GM12878 (cell line): ENCODE results near the gene SNX15. TPM values are rescaled to one million over a fixed set of nuclear protein-coding genes. Genes with fewer than 3 reads are reported as not detected.
A peak's percentile ranks its signal among the peaks of the same experiment; 100 is the strongest.

Experiments
- ATAC-seq: fragments of 200-7000 bp; cut with Tn5 transposase; 3 replicates; pipeline ENCODE4 v1.9.1; 2020; ENCODE audit warnings: mild to moderate bottlenecking, moderate library complexity
- BruUV-seq: library from RNA; stranded (reverse); fragments of 400-500 nt; replicated peaks from 2 replicates; lab custom pipeline; 2021; lab: Mats Ljungman, UMichigan
- CTCF ChIA-PET: fragments of 300-600 bp; sonication (Branson Sonifier 250); formaldehyde crosslinking; extraction: SDS; loops from one replicate; lab custom pipeline; 2021; ENCODE audit warnings: inconsistent platforms; lab: Yijun Ruan, JAX
- POLR2A ChIA-PET: fragments of 350-600 bp; formaldehyde crosslinking; extraction: SDS; loops from one replicate; lab custom pipeline; 2021; ENCODE audit warnings: inconsistent platforms; lab: Charles Lee
- RAD21 ChIA-PET: fragments of 300-600 bp; sonication (Branson Sonifier 250); formaldehyde crosslinking; loops from one replicate; lab custom pipeline; 2023; ENCODE audit warnings: antibody characterized with exemption; ENCODE audit not compliant: unreplicated experiment; lab: Charles Lee
- SMC1A ChIA-PET: fragments of 300-600 bp; sonication (Branson Sonifier 250); formaldehyde crosslinking; loops from one replicate; lab custom pipeline; 2023; ENCODE audit not compliant: unreplicated experiment, uncharacterized antibody; lab: Charles Lee
- DNase-seq: peaks from one replicate; pipeline ENCODE4 v3.0.0-alpha.2; 2011; ENCODE audit warnings: low read depth, low spot score
- FAIRE-seq: peaks from 3 replicates; lab custom pipeline; 2011; peaks lifted over from hg19 to GRCh38; lab: Jason Lieb, UNC
- H2AFZ ChIP-seq: 2 replicates; pipeline ENCODE4 v1.6.0; 2011; ENCODE audit warnings: low read depth, low read length, control low read depth; ENCODE audit not compliant: control insufficient read depth
- H3K27ac ChIP-seq: 2 replicates; pipeline ENCODE4 v1.5.1; 2011; ENCODE audit warnings: control low read depth; ENCODE audit not compliant: control insufficient read depth, insufficient read depth
- H3K27me3 ChIP-seq, 2 experiments: replicated peaks in 1 of 2; 2 replicates each; pipeline versions ENCODE4 v1.6.0 to v1.6.1; 2011; ENCODE audit warnings: low read length in 1 of 2; ENCODE audit not compliant: control insufficient read depth in 2 of 2, insufficient read depth in 2 of 2
- H3K36me3 ChIP-seq, 2 experiments: 2 replicates each; pipeline ENCODE4 v1.5.1; 2011; ENCODE audit warnings: low read length in 1 of 2; ENCODE audit not compliant: control insufficient read depth in 2 of 2, insufficient read depth in 2 of 2
- H3K4me1 ChIP-seq: 2 replicates; pipeline ENCODE4 v1.6.1; 2011; ENCODE audit warnings: mild to moderate bottlenecking, low read length, moderate library complexity, mixed read lengths; ENCODE audit not compliant: control insufficient read depth, insufficient read depth
- H3K4me2 ChIP-seq: 2 replicates; pipeline ENCODE4 v1.6.0; 2011; ENCODE audit warnings: control low read depth; ENCODE audit not compliant: control insufficient read depth, insufficient read depth
- H3K4me3 ChIP-seq: fragments of 200-600 bp; sonication (generic); 2 replicates; pipeline ENCODE4 v1.5.1; 2016
- H3K79me2 ChIP-seq: 2 replicates; pipeline ENCODE4 v1.6.0; 2011; ENCODE audit warnings: low read length; ENCODE audit not compliant: control insufficient read depth, insufficient read depth
- H3K9ac ChIP-seq: 2 replicates; pipeline ENCODE4 v1.8.0; 2011; ENCODE audit warnings: low read length, control low read depth, mixed read lengths; ENCODE audit not compliant: control insufficient read depth, insufficient read depth
- H3K9me3 ChIP-seq: replicated peaks from 3 replicates; pipeline ENCODE4 v1.5.1; 2011; ENCODE audit warnings: mild to moderate bottlenecking, low read length; ENCODE audit not compliant: control insufficient read depth, insufficient read depth
- H4K20me1 ChIP-seq: 2 replicates; pipeline ENCODE4 v1.6.0; 2011; ENCODE audit not compliant: control insufficient read depth, insufficient read depth
- CHD4 ChIP-seq: fragments of 200-600 bp; sonication (generic); IDR thresholded peaks from 2 replicates; pipeline ENCODE4 v1.6.1; 2016; ENCODE audit warnings: mild to moderate bottlenecking
- CREB1 ChIP-seq: IDR thresholded peaks from 2 replicates; pipeline ENCODE4 v1.6.1; 2012; ENCODE audit warnings: low read depth, mild to moderate bottlenecking, inconsistent platforms
- GABPA ChIP-seq: IDR thresholded peaks from 2 replicates; pipeline ENCODE4 v1.6.1; 2014; ENCODE audit warnings: antibody characterized with exemption, low read depth, mild to moderate bottlenecking, inconsistent platforms
- KAT2A ChIP-seq: conservative IDR thresholded peaks from 2 replicates; pipeline ENCODE4 v1.6.1; 2011; ENCODE audit warnings: low read depth, low read length; ENCODE audit not compliant: control insufficient read depth
- NBN ChIP-seq: fragments of 450-650 bp; IDR thresholded peaks from 2 replicates; pipeline ENCODE4 v1.6.1; 2016
- PML ChIP-seq: IDR thresholded peaks from 2 replicates; pipeline ENCODE4 v1.6.1; 2012; ENCODE audit warnings: low read length, inconsistent platforms
- POLR2A ChIP-seq: IDR thresholded peaks from 2 replicates; pipeline ENCODE4 v1.6.1; 2011; ENCODE audit warnings: low read depth, mild to moderate bottlenecking, low read length
- RAD21 ChIP-seq: IDR thresholded peaks from 2 replicates; pipeline ENCODE4 v1.6.1; 2011; ENCODE audit warnings: mild to moderate bottlenecking, low read depth, low read length, moderate library complexity; ENCODE audit not compliant: insufficient read depth
- RB1 ChIP-seq: fragments of 450-650 bp; formaldehyde crosslinking; IDR thresholded peaks from 2 replicates; pipeline ENCODE4 v1.6.1; 2017; ENCODE audit warnings: mild to moderate bottlenecking, borderline replicate concordance
- RUNX3 ChIP-seq: IDR thresholded peaks from 2 replicates; pipeline ENCODE4 v1.6.1; 2012; ENCODE audit warnings: low read length, inconsistent platforms
- SMC3 ChIP-seq: IDR thresholded peaks from 2 replicates; pipeline ENCODE4 v1.6.1; 2011; ENCODE audit warnings: low read length, improper control_type of control experiment, borderline replicate concordance
- SREBF2 ChIP-seq: IDR thresholded peaks from 2 replicates; pipeline ENCODE4 v1.6.1; 2012; ENCODE audit warnings: mild to moderate bottlenecking, low read length
- WRNIP1 ChIP-seq: IDR thresholded peaks from 2 replicates; pipeline ENCODE4 v1.6.1; 2011; ENCODE audit warnings: low read depth, low read length, improper control_type of control experiment, borderline replicate concordance
- YY1 ChIP-seq: IDR thresholded peaks from 2 replicates; pipeline ENCODE4 v1.6.1; 2011; ENCODE audit warnings: low read depth, mild to moderate bottlenecking, low read length
- WGBS: methylation state at CpG from one replicate; pipeline ENCODE4 v1.1.6; 2016; ENCODE audit warnings: low lambda C conversion rate; ENCODE audit not compliant: insufficient replicate concordance, insufficient coverage; ENCODE audit errors: missing lambda C conversion rate; 5-methylcytosine and 5-hydroxymethylcytosine counted together
- in situ Hi-C: fragments of 300-500 bp; cut with MboI; formaldehyde crosslinking; loops from 9 replicates; pipeline ENCODE4 v1.14.3; 2018; ENCODE audit warnings: mixed read lengths
- intact Hi-C: fragments of 100-400 bp; cut with micrococcal nuclease; formaldehyde crosslinking; loops from one replicate; pipeline ENCODE4 v1.14.2; 2022; ENCODE audit not compliant: unreplicated experiment
- polyA plus RNA-seq, 11 experiments: library from polyadenylated mRNA; depleted of rRNA in 4 of 11; unstranded in 6 of 11; stranded (reverse) in 5 of 11; fragments of >200 nt; fragmentation: Nextera tagmentation in 4 of 11; fragmentation: Illumina TruSeq in 1 of 11; extraction: Ambion mirVana in 4 of 11; extraction: Trizol in 1 of 11; gene quantifications; 1 replicate in 1 of 11; 2 replicates in 10 of 11; pipeline versions ENCODE4 v1.2.1 to v1.2.3, GENCODE V29; 2011 to 2016; ENCODE audit warnings: inconsistent platforms in 2 of 11, missing spikeins in 2 of 11, low read depth in 1 of 11
- total RNA-seq, 4 experiments: library from RNA; depleted of rRNA in 3 of 4; stranded (reverse); fragments of >200 nt in 3 of 4; fragmentation: Illumina TruSeq in 1 of 4; extraction: Trizol in 1 of 4; gene quantifications; 2 replicates each; pipeline versions ENCODE4 v1.2.1 to v1.2.3, GENCODE V29; 2013 to 2021
- TF ChIP-seq, protein P1 (sequence below): fragments of 450-650 bp; conservative IDR thresholded peaks from 2 replicates; pipeline ENCODE4 v1.6.1; 2017; ENCODE audit warnings: mild to moderate bottlenecking, moderate library complexity
- TF ChIP-seq, protein P2 (sequence below), 3 experiments: IDR thresholded peaks in 2 of 3; conservative IDR thresholded peaks in 1 of 3; 2 replicates each; pipeline ENCODE4 v1.5.1; 2011; ENCODE audit warnings: low read depth in 3 of 3, low read length in 3 of 3, mild to moderate bottlenecking in 3 of 3, control low read depth in 2 of 3, moderate library complexity in 2 of 3, inconsistent platforms in 1 of 3, mixed read lengths in 1 of 3; ENCODE audit not compliant: control insufficient read depth in 2 of 3, insufficient read depth in 1 of 3; ENCODE audit errors: extremely low read depth in 1 of 3
- TF ChIP-seq, protein P3 (sequence below): fragments of 450-650 bp; IDR thresholded peaks from 2 replicates; pipeline ENCODE4 v1.6.1; 2017; ENCODE audit warnings: low read depth, mild to moderate bottlenecking, moderate library complexity

The SNX15 gene
- total and polyA plus RNA-seq, 10 of the 15 experiments (the other 5 are each of a cell fraction or from before 2014, with no cell fraction given) = 2.4 to 24.0 (median 16.1) TPM

- intact Hi-C loops (loop anchor here (1.0 to 5.0 kb wide), 3 partner anchors 36 to 64 kb away; partner anchors contain the start of genes ARL2, SAC3D1 and SNX15), in situ Hi-C loops (no loop called here)
- ChIA-PET SMC1A (interaction anchor here (0.7 to 2.3 kb wide), 5 partner anchors 9 to 64 kb away, joined by 3 to 9 read pairs (median 3); partner anchors contain the start of genes ARL2 and SAC3D1), CTCF (interaction anchor here (0.6 to 1.4 kb wide), 13 partner anchors 10 to 197 kb away, joined by 3 to 9 read pairs (median 3); partner anchors contain the start of gene ARL2), POLR2A (interaction anchor here (0.9 to 2.2 kb wide), 6 partner anchors 9 to 57 kb away, joined by 3 to 7 read pairs (median 4); no protein-coding TSS in a partner anchor), RAD21 (interaction anchor here (0.8 to 3.0 kb wide), 4 partner anchors 16 to 65 kb away, joined by 3 to 8 read pairs (median 4); partner anchors contain the start of genes ARL2 and SAC3D1)
- no peak for FAIRE-seq
- 0 out of 2 replicates have a peak, but pooled peaks have one; percentile 18 for TF ChIP-seq RB1
- peak; percentile 83 for TF ChIP-seq SMC3
- TF ChIP-seq, protein P1, sequence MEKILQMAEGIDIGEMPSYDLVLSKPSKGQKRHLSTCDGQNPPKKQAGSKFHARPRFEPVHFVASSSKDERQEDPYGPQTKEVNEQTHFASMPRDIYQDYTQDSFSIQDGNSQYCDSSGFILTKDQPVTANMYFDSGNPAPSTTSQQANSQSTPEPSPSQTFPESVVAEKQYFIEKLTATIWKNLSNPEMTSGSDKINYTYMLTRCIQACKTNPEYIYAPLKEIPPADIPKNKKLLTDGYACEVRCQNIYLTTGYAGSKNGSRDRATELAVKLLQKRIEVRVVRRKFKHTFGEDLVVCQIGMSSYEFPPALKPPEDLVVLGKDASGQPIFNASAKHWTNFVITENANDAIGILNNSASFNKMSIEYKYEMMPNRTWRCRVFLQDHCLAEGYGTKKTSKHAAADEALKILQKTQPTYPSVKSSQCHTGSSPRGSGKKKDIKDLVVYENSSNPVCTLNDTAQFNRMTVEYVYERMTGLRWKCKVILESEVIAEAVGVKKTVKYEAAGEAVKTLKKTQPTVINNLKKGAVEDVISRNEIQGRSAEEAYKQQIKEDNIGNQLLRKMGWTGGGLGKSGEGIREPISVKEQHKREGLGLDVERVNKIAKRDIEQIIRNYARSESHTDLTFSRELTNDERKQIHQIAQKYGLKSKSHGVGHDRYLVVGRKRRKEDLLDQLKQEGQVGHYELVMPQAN = no peak
- TF ChIP-seq, protein P2, sequence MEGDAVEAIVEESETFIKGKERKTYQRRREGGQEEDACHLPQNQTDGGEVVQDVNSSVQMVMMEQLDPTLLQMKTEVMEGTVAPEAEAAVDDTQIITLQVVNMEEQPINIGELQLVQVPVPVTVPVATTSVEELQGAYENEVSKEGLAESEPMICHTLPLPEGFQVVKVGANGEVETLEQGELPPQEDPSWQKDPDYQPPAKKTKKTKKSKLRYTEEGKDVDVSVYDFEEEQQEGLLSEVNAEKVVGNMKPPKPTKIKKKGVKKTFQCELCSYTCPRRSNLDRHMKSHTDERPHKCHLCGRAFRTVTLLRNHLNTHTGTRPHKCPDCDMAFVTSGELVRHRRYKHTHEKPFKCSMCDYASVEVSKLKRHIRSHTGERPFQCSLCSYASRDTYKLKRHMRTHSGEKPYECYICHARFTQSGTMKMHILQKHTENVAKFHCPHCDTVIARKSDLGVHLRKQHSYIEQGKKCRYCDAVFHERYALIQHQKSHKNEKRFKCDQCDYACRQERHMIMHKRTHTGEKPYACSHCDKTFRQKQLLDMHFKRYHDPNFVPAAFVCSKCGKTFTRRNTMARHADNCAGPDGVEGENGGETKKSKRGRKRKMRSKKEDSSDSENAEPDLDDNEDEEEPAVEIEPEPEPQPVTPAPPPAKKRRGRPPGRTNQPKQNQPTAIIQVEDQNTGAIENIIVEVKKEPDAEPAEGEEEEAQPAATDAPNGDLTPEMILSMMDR (IDR thresholded peaks at IDR 0.05 in 2 of 3, conservative IDR thresholded peaks at IDR 0.05 in 1 of 3; ENCODE audit: control insufficient read depth in 2 of 3, extremely low read depth in 1 of 3, insufficient read depth in 1 of 3, low read depth in 3 of 3, low read length in 3 of 3) = peak; percentile 83 to 91 (median 87)
- no peak for TF ChIP-seq SREBF2
- TF ChIP-seq POLR2A = peak; percentile 44; the same call in 1 of the 2 replicates
- TF ChIP-seq WRNIP1 = 0 out of 2 replicates have a peak, but pooled peaks have one; percentile 57
- no peak for TF ChIP-seq CHD4
- 0 out of 2 replicates have a peak, but pooled peaks have one; percentile 24 for TF ChIP-seq CREB1
- TF ChIP-seq KAT2A = no peak
- peak; percentile 70 for TF ChIP-seq RAD21
- TF ChIP-seq, protein P3, sequence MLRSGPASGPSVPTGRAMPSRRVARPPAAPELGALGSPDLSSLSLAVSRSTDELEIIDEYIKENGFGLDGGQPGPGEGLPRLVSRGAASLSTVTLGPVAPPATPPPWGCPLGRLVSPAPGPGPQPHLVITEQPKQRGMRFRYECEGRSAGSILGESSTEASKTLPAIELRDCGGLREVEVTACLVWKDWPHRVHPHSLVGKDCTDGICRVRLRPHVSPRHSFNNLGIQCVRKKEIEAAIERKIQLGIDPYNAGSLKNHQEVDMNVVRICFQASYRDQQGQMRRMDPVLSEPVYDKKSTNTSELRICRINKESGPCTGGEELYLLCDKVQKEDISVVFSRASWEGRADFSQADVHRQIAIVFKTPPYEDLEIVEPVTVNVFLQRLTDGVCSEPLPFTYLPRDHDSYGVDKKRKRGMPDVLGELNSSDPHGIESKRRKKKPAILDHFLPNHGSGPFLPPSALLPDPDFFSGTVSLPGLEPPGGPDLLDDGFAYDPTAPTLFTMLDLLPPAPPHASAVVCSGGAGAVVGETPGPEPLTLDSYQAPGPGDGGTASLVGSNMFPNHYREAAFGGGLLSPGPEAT = 0 out of 2 replicates have a peak, but pooled peaks have one; percentile 16
- TF ChIP-seq YY1 = peak; percentile 64
- TF ChIP-seq RUNX3 = peak; percentile 53; the same call in 1 of the 2 replicates
- TF ChIP-seq NBN = peak; percentile 56; the same call in 1 of the 2 replicates
- TF ChIP-seq GABPA = no peak
- no peak for TF ChIP-seq PML
- Histone ChIP-seq H3K9me3 (no peaks in the 10 kb centered on the region), H3K79me2 (peaks cover 49% of the 10 kb centered on the region), H4K20me1 (no peaks in the 10 kb centered on the region), H3K27ac (peak overlapping the region; percentile 66), H3K27me3 (no peaks in the 10 kb centered on the region), H3K4me3 (peak overlapping the region; percentile 59), H3K9ac (peak overlapping the region; percentile 27), H3K4me2 (peak overlapping the region; percentile 67), H3K36me3 (peaks cover 5 to 13% of the 10 kb centered on the region in 2 experiments; a peak in 3 of 4 replicates), H2AFZ (peak overlapping the region; percentile 65), H3K4me1 (peaks cover 31% of the 10 kb centered on the region)
- no peak for DNase-seq
- ATAC-seq = peak; percentile 90
- 49% methylated on average over 3 of the region's 3 CpGs for WGBS
- TSS peak; percentile 1 for BruUV-seq
These were observed 50.9 kb downstream of the SNX15 start for GRCh38 chr11:65078151-65078550.
